ENCODE results near the gene CEP135. TPM values are rescaled to one million over a fixed set of nuclear protein-coding genes. Genes with fewer than 3 reads are reported as not detected.
"Not testable (repeated sequence)": the region's sequence is repeated elsewhere in the genome, so short reads cannot be mapped to it uniquely, and the experiment has no call there.

Gene CEP135
- polyA plus RNA-seq (2013, experiment 1 of 2; ENCODE audit: insufficient read length), result 6.4 TPM
- polyA plus RNA-seq (2013, experiment 2 of 2; ENCODE audit: insufficient read length), result 5.8 TPM

GRCh38 chr4:55948726-55949481, at the start of gene CEP135:
Gene CEP135 (plus strand): TSS chr4:55948945. CDS start chr4:55952131, 3,186 bp downstream.
- peak; percentile 93 for DNase-seq

- no peak for DNase-seq
These were observed 46.1 kb upstream of the CEP135 start for GRCh38 chr4:55902677-55903076.

- DNase-seq, result no peak
These were observed 45.2 kb upstream of the CEP135 start for GRCh38 chr4:55903577-55903976.

GRCh38 chr4:55904576-55904975, 44.2 kb upstream of the CEP135 start:
- DNase-seq, result peak; percentile 14

DNA sequence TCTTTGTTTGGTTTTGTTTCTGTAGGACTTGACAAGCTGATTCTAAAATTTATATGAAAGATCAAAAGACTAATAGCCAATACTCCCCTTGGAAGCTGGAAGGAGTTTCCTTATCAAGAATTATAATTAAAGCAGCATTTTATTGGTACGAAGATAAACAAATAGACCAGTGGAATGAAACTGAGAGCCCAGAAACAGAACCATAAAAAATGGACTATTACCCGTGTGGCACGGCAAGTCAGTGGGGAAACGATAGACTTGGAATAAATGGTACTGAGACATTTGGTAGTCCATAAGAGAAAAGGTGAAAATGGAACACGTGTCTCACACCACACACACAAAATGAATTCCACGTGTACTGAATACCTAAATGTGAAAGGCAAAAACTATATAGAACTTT, 42.4 kb upstream of the CEP135 start:
- DNase-seq, result no peak

DNA sequence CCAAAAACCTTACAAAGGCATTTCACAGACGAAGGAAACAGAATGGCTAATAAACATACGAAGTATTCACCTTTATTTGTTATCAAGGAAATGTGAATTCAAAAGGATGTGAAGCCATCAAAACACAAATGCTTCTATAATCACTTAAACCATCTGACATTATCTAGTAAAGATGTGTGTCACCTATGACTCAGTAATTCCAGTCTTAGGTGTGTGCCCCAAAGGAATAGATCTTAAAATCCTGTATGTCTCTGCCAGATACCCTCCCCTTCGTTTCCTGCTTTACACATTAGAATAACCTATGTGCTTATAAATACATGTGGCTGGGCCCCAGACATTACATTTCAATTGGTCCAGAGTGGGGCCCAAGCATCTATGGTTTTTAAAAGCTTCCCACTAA, 41.8 kb upstream of the CEP135 start:
- peak; percentile 7 for DNase-seq

GRCh38 chr4:55907469-55907868, 41.3 kb upstream of the CEP135 start:
- no peak for DNase-seq

DNA sequence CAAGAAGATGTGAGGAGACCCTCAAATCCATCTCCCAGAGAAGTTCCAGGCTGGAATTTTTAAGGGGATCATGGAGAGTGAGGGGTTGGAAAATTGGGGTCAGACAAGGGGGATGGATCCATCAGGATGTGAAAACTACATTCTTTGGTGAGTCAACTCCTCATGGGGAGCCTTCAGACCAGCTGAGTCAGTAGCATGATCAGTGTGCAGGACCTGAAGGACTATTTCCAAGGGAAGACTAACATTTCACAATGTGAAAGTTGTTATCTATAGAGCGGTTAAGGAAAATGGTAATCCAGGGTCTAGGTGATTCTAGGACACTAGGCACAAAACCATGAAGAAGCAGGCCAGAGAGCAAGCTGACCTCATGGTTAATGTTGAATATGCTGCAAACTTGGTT, 38.6 kb upstream of the CEP135 start:
- peak; percentile 57 for DNase-seq

DNA sequence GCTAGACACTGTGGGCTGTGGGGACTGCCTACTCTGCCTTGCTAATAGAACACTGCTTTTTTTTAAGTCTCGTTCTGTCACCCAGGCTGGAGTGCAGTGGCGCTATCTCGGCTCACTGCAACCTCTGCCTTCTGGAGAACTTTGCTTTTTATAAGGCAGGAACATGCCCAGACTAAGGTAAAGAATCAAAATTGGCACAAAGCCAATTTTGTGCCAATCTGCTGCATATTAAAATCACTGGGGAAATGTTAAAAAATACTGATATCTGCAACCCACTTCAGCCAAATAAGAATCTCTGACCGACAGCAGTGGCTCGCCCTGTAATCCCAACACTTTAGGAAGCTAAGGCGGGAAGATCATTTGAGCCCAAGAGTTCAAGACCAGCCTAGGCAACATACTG, 36.5 kb upstream of the CEP135 start:
- DNase-seq, result no peak

DNA sequence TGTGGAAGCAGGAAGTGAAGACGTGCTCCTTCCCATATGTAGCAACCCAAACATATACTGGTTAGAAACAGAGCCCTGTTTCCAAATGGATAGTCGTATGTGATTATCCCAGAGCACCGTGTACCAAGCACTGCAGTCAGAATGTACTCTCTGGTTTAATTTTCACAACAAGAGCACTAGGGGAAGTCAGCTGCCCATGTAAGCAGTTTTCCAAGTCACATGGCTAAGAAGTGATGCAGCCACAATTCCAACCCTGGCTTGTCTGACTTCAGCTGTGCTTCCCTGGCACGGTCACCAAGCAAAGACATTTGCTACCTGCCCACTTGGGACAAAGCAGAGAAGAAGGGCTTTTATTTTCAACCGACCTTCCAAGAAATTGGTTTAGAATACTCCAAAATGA, 28.2 kb upstream of the CEP135 start:
- DNase-seq, result peak; percentile 4

- DNase-seq, result peak; percentile 6
These were observed 27.7 kb upstream of the CEP135 start for GRCh38 chr4:55921093-55921492.

DNA sequence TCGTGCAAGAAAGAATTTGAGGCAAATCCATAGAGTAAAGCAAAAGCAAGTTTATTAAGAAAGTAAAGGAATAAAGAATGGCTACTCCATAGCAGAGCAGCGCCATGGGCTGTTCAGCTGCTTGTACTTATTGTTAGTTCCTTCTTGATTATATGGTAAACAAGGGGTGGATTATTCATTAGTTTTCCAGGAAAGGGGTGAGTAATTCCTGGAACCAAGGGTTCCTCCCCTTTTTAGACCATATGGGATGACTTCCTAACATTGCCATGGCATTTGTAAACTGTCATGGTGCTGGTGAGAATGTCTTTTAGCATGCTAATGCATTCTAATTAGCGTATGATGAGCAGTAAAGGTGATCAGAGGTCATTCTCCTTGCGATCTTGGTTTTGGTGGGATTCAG, 23.5 kb upstream of the CEP135 start:
- no peak for DNase-seq

DNA sequence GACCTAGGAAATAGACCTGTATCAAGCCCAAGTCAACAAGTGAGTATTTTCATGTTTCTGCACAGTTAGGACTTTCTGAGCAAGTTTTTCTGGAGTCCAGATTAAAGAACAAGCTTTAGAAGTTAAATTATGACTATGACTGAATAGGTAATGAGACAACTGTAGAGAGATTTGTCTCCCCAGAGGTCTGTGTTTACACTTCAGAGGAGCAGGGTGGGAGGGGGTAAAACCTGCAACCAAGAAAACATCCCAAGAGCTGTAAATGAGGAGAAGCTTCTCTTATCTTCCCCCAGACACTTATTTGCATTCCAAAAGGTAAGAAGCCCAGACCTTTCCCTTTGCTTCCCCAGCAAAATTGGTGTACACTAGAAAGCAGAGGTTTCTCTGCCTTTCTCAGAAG, 22.1 kb upstream of the CEP135 start:
- no peak for DNase-seq

DNA sequence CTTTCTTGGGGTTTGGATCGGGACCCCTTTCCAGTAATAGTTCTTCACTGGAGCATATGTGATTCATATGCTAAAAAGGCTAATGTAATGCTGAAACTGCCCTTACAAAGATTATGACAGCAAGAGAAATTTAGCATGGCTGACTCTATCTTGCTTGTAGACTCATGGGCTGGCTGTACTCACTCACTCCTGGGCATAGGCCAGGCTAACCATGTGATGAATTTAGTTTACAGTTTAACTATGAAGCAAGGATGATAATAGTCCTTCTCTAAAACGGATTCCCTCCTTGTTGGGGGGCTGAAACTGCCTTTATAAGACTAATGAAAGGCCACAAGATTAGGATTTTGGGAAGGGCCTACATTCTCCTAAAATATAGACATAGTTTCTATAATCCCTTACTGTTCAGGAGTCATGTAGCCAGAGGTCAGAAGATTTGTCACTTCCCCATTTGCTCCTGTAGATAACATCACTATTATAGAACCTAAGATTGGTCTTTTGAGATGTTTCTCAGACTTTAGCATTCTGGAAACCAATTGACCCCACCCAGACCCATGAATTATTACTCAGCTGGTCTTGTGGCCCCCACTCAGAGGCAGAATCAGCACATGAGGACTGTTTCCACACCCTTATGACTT, 20.8 kb upstream of the CEP135 start:
- no peak for DNase-seq

DNA sequence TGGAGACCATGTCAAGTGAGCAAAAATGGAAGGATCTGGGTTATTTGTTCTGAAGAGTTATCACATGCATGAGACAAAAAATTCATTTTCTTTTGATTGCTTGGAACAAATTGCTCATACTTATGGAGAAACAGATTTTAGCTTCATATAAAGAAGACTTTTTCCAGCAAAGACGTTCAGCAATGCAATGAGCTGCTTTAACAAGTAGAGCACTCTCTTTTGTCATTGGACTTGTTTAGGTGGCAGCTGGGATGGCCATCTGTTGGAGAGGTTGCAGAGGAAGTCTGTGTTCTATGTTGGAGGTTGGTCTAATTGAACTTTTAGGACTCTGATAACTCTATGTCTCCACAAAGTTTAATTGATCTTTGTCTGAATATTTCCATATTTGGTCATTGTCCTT, 19.9 kb upstream of the CEP135 start:
- DNase-seq, result no peak

DNA sequence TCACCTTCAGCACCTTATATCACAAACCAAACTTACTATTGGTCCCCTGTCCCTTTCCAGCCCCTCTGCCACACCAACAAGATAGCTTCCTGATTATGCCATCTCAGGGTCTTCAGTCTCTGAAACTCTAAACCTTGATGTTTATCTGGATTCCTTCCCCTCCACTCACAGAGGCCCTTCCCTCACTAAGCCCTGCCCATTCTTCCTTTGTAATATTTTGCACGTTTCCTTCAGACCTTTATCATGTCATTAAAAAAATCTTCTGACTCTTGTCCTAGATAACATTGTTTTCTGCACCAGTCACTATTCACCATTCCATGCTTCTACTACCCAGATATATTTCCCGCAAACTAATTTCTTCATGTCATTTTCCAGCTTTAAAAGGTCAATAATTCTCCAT, 17.7 kb upstream of the CEP135 start:
- no peak for DNase-seq

- peak; percentile 81 for DNase-seq
These were observed 16.9 kb upstream of the CEP135 start for GRCh38 chr4:55931833-55932232.

DNA sequence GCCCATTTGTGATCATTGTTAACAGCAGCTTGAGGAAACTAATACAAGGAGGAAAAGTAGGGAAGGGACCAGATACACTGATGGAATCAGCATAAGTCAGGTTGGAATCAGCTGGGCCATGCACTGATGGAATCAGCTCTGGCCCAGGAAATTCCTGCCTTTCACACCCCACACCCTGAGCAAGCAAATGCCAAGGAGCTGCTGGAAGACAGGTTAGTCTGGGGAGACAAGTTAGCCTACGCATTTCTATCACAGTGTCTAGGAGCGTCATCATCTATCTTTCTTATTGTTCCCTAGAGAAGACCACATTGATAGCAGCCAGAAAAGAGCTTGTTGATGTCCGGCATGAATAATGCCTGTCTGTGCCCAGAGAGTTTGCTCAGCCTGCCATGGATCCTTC, 16.2 kb upstream of the CEP135 start:
- DNase-seq, result no peak

DNA sequence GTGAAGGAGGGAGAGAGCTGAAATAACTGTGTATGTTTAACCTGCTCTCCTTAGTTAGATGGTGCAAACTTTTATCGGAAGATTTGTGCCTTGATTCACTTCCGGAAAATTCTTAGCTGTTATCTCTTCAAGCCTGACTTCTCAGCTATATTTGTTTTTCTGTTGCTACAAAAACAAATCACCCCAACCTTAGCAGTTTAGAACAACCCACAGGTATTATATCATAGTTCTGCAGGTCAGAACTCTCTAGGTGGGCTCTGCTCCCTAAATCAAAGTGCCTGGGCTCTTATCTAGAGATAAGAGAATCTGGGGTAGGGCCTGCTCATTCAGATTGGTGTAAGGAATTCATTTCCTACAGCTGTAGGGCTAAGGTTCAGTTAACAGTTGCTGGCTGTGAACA, 15.1 kb upstream of the CEP135 start:
- DNase-seq, result no peak

GRCh38 chr4:55935907-55936306, 12.8 kb upstream of the CEP135 start:
- not testable (repeated sequence) for DNase-seq

GRCh38 chr4:55938481-55938880, 10.3 kb upstream of the CEP135 start:
- no peak for DNase-seq

GRCh38 chr4:55939421-55939820, 9.3 kb upstream of the CEP135 start:
- DNase-seq, result no peak

DNA sequence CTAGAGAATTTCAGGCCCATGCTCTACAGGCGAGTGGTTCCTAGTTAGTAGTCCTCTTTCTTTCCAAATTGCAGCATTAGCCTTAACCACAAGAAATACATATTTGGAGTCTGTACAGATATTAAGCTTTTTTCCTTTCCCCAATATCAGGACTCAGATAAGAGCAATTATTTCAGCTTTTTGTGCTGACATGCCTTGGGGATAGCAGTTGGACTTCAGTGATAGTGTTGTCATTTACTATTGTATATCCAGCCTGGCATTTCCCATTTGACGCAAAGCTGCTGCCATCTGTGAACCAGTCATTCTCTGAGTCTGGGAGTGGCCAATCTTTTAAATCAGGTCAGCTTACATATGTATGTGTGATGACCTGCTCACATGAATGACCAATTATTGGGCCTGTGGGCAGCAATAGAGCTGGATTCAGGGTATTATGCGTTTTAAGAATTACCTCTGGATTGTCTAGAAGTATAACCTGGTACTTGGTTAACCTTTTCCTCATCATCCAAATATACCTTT, 6.8 kb upstream of the CEP135 start:
- no peak for DNase-seq

DNA sequence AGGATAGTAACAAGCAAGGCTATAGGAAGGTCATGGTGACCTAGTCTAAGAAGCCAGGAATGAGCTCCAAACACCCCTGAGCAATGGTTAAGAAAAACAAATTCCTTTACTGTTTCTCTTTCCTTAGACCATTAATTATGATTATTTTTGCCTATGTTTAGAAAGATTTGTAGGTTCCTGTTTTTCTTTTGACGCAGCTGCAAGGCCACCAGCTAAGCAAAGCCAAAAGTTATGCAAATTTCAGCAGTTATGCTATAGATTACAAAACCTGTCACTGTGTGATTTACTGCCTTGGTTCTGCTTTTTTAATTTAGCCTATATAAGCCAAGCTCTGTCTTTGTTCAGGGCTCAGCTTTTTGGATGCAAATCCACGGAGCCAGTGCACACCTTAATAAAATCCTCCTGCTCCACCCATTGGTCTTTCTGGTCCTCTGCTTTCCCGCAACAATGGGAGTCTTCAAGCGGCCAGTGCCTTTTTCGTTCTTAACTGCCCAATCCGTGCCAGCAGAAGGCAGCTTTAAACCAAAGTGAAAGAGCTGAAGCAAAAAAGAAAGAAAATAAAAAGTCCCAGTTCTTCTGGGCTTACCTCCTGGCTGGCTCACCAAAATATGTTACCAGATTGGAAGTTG, 1.4 kb upstream of the CEP135 start:
- peak; percentile 51 for DNase-seq
